ENCODE measurements around the gene ROS1.
"Not testable (repeated sequence)": the region's sequence is repeated elsewhere in the genome, so short reads cannot be mapped to it uniquely, and the experiment has no call there.

Gene ROS1

GRCh38 chr6:117444600-117444999 lies 18.9 kb upstream of the ROS1 start:
- no peak overlapping the region for H3K4me3 ChIP-seq (ENCODE audit: low read length)
- no peak for DNase-seq (ENCODE audit: low read depth, low spot score)

DNA sequence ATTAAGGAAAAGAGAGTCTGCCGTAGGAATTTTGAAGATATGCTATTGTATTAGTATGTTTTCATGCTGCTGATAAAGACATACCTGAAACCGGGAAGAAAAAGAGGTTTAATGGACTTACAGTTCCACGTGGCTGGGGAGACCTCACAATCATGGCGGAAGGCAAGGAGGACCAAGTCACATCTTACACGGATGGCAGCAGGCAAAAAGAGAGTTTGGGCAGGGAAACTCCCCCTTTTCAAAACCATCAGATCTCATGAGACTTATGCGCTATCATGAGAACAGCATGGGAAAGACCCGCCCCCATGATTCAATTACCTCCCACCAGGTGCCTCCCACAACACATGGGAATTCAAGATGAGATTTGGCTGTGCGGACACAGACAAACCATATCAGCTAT lies 16.6 kb upstream of the ROS1 start:
- not testable (repeated sequence) for DNase-seq (ENCODE audit: low read depth, low spot score); H3K4me3 ChIP-seq (ENCODE audit: low read length)

GRCh38 chr6:117441824-117442264 lies 16.1 kb upstream of the ROS1 start:
- DNase-seq (ENCODE audit: low read depth, low spot score): no peak
- no peak overlapping the region for H3K4me3 ChIP-seq (ENCODE audit: low read length)

- no peak for DNase-seq (ENCODE audit: low read depth, low spot score)
- H3K4me3 ChIP-seq (ENCODE audit: low read length): no peak overlapping the region
Observed at GRCh38 chr6:117440706-117441525, 15.2 kb upstream of the ROS1 start.

- no peak for DNase-seq (ENCODE audit: low read depth, low spot score)
- no peak overlapping the region for H3K4me3 ChIP-seq (ENCODE audit: low read length)
Observed at GRCh38 chr6:117432273-117432672, 6.5 kb upstream of the ROS1 start.

- no peak overlapping the region for H3K4me3 ChIP-seq (ENCODE audit: low read length)
- DNase-seq (ENCODE audit: low read depth, low spot score): no peak
Observed at GRCh38 chr6:117423754-117424153, 2.0 kb downstream of the ROS1 start.

- H3K4me3 ChIP-seq (ENCODE audit: low read length): no peak overlapping the region
- DNase-seq (ENCODE audit: low read depth, low spot score): no peak
Observed at GRCh38 chr6:117418320-117418719, 7.4 kb downstream of the ROS1 start.

GRCh38 chr6:117417851-117418250 lies 7.9 kb downstream of the ROS1 start:
- no peak overlapping the region for H3K4me3 ChIP-seq (ENCODE audit: low read length)
- DNase-seq (ENCODE audit: low read depth, low spot score): no peak

- no peak overlapping the region for H3K4me3 ChIP-seq (ENCODE audit: low read length)
- no peak for DNase-seq (ENCODE audit: low read depth, low spot score)
Observed at GRCh38 chr6:117414770-117415169, 11.0 kb downstream of the ROS1 start.

GRCh38 chr6:117411474-117411873 lies 14.3 kb downstream of the ROS1 start:
- H3K4me3 ChIP-seq (ENCODE audit: low read length): no peak overlapping the region
- no peak for DNase-seq (ENCODE audit: low read depth, low spot score)

GRCh38 chr6:117409863-117410262 lies 15.9 kb downstream of the ROS1 start:
- no peak for DNase-seq (ENCODE audit: low read depth, low spot score)
- no peak overlapping the region for H3K4me3 ChIP-seq (ENCODE audit: low read length)

DNA sequence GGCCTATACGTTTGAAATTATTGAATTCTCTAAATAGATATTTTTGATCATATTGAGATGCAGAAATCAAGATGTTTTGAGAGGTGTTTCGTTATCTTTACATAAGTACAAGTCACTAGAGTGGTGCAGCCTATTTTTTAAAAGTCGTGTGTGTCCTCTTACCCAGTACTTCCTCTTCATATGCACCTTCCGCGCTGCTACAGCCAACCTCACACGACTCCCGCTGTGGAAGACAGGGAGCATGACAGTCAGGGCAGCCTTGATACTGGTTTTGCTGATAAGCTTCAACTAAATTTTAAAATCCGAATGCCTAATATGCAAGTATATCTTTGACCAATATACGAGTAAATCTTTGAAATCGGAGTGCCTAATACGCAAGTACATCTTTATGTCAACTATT lies 16.3 kb downstream of the ROS1 start:
- no peak overlapping the region for H3K4me3 ChIP-seq (ENCODE audit: low read length)
- DNase-seq (ENCODE audit: low read depth, low spot score): no peak

DNA sequence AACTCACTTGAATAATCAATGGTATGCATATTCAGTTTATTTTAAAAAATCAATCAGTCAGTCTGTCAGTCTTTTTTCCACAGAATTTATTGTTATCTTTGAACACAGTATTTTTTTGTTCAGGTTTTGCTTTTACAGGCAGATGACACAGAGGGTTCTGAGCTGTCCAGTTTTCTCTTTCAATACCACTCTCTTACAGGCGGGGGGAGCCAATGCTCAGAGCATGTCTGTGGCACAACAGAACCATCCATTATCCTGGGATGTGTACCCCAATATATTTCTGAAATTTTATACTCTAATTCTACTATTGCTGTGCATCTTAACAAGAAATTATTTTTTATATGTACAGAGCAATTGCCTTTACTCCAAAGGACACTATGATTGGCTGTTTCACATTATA lies 21.2 kb downstream of the ROS1 start:
- DNase-seq (ENCODE audit: low read depth, low spot score): no peak
- H3K4me3 ChIP-seq (ENCODE audit: low read length): no peak overlapping the region

- no peak for DNase-seq (ENCODE audit: low read depth, low spot score)
- no peak overlapping the region for H3K4me3 ChIP-seq (ENCODE audit: low read length)
Observed at GRCh38 chr6:117401799-117402198, 23.9 kb downstream of the ROS1 start.

DNA sequence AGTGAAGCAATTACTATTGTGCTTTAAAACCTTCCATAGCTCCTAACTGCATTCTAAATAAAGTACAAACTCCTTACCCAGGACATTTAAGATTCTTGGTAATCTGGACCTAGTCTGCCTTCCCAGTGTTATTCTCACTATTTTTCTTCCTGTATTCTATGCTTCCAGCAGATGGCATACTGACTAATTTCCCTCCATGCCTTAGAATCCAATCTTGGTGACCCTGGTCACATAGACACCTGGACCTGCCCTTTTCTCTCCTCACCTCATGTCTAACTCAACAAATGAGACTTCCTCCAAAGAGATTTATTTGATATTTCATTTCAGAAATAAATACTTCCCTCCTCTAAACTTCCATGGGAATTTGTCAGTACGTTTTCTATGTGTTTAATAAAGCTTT lies 25.8 kb downstream of the ROS1 start:
- H3K4me3 ChIP-seq (ENCODE audit: low read length): no peak overlapping the region
- no peak for DNase-seq (ENCODE audit: low read depth, low spot score)

- DNase-seq (ENCODE audit: low read depth, low spot score): no peak
- no peak overlapping the region for H3K4me3 ChIP-seq (ENCODE audit: low read length)
Observed at GRCh38 chr6:117399126-117399525, 26.6 kb downstream of the ROS1 start.

GRCh38 chr6:117397536-117398227 lies 28.1 kb downstream of the ROS1 start:
- H3K4me3 ChIP-seq (ENCODE audit: low read length): no peak overlapping the region
- no peak for DNase-seq (ENCODE audit: low read depth, low spot score)

- no peak overlapping the region for H3K4me3 ChIP-seq (ENCODE audit: low read length)
- DNase-seq (ENCODE audit: low read depth, low spot score): no peak
Observed at GRCh38 chr6:117396228-117396627, 29.5 kb downstream of the ROS1 start.

DNA sequence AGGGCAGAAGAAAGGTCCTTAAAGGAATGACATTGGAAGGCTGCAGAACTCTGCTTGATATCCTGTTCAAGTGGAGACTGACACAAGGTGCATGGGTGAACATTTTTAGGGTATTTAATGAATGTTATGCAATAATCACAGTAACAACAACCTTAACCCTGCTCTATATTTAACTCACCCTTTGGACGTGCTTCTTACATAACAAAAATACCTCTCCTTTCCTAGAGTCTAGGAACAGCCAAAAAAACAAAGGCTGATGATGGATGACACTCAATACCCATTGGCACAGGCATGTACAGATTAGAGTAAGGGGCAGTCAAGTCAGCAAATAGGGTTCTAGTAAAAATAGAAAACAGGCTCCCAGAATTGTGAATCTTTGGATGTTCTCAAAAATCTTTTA lies 30.6 kb downstream of the ROS1 start:
- no peak for DNase-seq (ENCODE audit: low read depth, low spot score)
- H3K4me3 ChIP-seq (ENCODE audit: low read length): no peak overlapping the region

DNA sequence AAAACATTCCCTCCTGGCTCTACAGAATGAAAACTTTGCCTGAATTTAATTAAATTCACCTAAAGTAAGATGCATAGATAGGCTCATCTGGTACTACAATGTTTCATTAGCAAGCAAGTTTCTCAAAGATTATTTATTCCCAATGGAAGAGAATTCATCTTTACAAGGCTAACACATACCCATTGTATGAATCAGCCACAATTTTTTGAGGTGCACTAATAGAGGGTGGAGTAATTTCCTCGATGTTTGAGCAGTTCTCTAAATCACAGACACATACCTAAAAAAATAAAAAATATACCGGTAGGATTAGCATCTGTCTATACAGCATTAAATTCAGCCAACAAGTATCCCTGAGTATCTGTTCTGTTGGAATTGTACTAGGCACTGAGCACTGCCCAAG lies 32.7 kb downstream of the ROS1 start:
- no peak for DNase-seq (ENCODE audit: low read depth, low spot score)
- no peak overlapping the region for H3K4me3 ChIP-seq (ENCODE audit: low read length)

Measured in Jurkat, Clone E6-1 (cell line).